ENCODE measurements around the gene TBC1D4.

The TBC1D4 gene

GRCh38 chr13:75447493-75447892, 34.5 kb downstream of the TBC1D4 start:
- TF ChIP-seq POLR2A (IDR thresholded peaks at IDR 0.05; ENCODE audit: low read length) (no peak), GATA1 (IDR thresholded peaks at IDR 0.05; ENCODE audit: low read depth, low read length) (no peak)
- DNase-seq: peak in 1 of 2 experiments; percentile 21

- TF ChIP-seq POLR2A (IDR thresholded peaks at IDR 0.05; ENCODE audit: low read length): no peak
- no peak for TF ChIP-seq GATA1 (IDR thresholded peaks at IDR 0.05; ENCODE audit: low read depth, low read length)
- DNase-seq: no peak
Observed at GRCh38 chr13:75446874-75447273, 35.1 kb downstream of the TBC1D4 start.

GRCh38 chr13:75445717-75446499, 36.1 kb downstream of the TBC1D4 start:
- peak in 1 of 2 experiments; percentile 30 for DNase-seq
- no peak for TF ChIP-seq POLR2A (IDR thresholded peaks at IDR 0.05; ENCODE audit: low read length)
- TF ChIP-seq GATA1 (IDR thresholded peaks at IDR 0.05; ENCODE audit: low read depth, low read length): no peak

GRCh38 chr13:75444016-75444415, 38.0 kb downstream of the TBC1D4 start:
- DNase-seq: no peak
- TF ChIP-seq POLR2A (IDR thresholded peaks at IDR 0.05; ENCODE audit: low read length) (no peak), GATA1 (IDR thresholded peaks at IDR 0.05; ENCODE audit: low read depth, low read length) (no peak)

- no peak for DNase-seq
- no peak for TF ChIP-seq GATA1 (IDR thresholded peaks at IDR 0.05; ENCODE audit: low read depth, low read length)
- TF ChIP-seq POLR2A (IDR thresholded peaks at IDR 0.05; ENCODE audit: low read length): no peak
Observed at GRCh38 chr13:75443356-75443958, 38.5 kb downstream of the TBC1D4 start.

- no peak for TF ChIP-seq POLR2A (IDR thresholded peaks at IDR 0.05; ENCODE audit: low read length)
- no peak for TF ChIP-seq GATA1 (IDR thresholded peaks at IDR 0.05; ENCODE audit: low read depth, low read length)
- peak in 1 of 2 experiments; percentile 11 for DNase-seq
Observed at GRCh38 chr13:75442736-75443234, 39.2 kb downstream of the TBC1D4 start.

- no peak for TF ChIP-seq POLR2A (IDR thresholded peaks at IDR 0.05; ENCODE audit: low read length)
- TF ChIP-seq GATA1 (IDR thresholded peaks at IDR 0.05; ENCODE audit: low read depth, low read length): no peak
- peak; percentile 88 to 91 for DNase-seq
Observed at GRCh38 chr13:75440100-75440499, 41.9 kb downstream of the TBC1D4 start.

- DNase-seq: peak; percentile 56 to 59
Observed at GRCh38 chr13:75437582-75438318, 44.2 kb downstream of the TBC1D4 start.

GRCh38 chr13:75434126-75434525, 47.8 kb downstream of the TBC1D4 start:
- DNase-seq: peak in 1 of 2 experiments; percentile 12

More at GRCh38 chr13:75437582-75438318, 44.2 kb downstream of the TBC1D4 start:
- no peak for TF ChIP-seq POLR2A (IDR thresholded peaks at IDR 0.05; ENCODE audit: low read length)
- TF ChIP-seq GATA1 (IDR thresholded peaks at IDR 0.05; ENCODE audit: low read depth, low read length): no peak

- no peak for DNase-seq
- TF ChIP-seq POLR2A (IDR thresholded peaks at IDR 0.05; ENCODE audit: low read length): no peak
- no peak for TF ChIP-seq GATA1 (IDR thresholded peaks at IDR 0.05; ENCODE audit: low read depth, low read length)
Observed at GRCh38 chr13:75432811-75433244, 49.1 kb downstream of the TBC1D4 start.

- DNase-seq: peak; percentile 15 to 20
- no peak for TF ChIP-seq POLR2A (IDR thresholded peaks at IDR 0.05; ENCODE audit: low read length)
Observed at GRCh38 chr13:75432045-75432444, 49.9 kb downstream of the TBC1D4 start.

GRCh38 chr13:75430436-75431209, 51.3 kb downstream of the TBC1D4 start:
- TF ChIP-seq GATA1 (IDR thresholded peaks at IDR 0.05; ENCODE audit: low read depth, low read length) (no peak), POLR2A (IDR thresholded peaks at IDR 0.05; ENCODE audit: low read length) (no peak)
- no peak for DNase-seq

GRCh38 chr13:75426421-75426820, 55.5 kb downstream of the TBC1D4 start:
- TF ChIP-seq GATA1 (IDR thresholded peaks at IDR 0.05; ENCODE audit: low read depth, low read length): no peak
- no peak for TF ChIP-seq POLR2A (IDR thresholded peaks at IDR 0.05; ENCODE audit: low read length)
- DNase-seq: no peak

All from erythroblast (primary cell).